T-helper 2 cell (primary cell): ENCODE data around the gene EXOC4.

Experiments used
- DNase-seq, 5 experiments: peaks; one replicate each; pipeline versions ENCODE4 v3.0.0 to v3.0.0-alpha.2; 2012 to 2022

Gene EXOC4

GRCh38 chr7:133576612-133577168 lies 323.8 kb downstream of the EXOC4 start:
- no peak for DNase-seq

GRCh38 chr7:133582766-133583523 lies 330.1 kb downstream of the EXOC4 start:
- no peak for DNase-seq

GRCh38 chr7:133583545-133584171 lies 330.8 kb downstream of the EXOC4 start:
- DNase-seq: peak in 1 of 5 experiments; percentile 7

- no peak for DNase-seq
These were observed 332.2 kb downstream of the EXOC4 start for GRCh38 chr7:133584956-133585668.

GRCh38 chr7:133586253-133586652 lies 333.4 kb downstream of the EXOC4 start:
- no peak for DNase-seq

GRCh38 chr7:133587903-133588302 lies 335.0 kb downstream of the EXOC4 start:
- DNase-seq: no peak

GRCh38 chr7:133590795-133591194 lies 337.9 kb downstream of the EXOC4 start:
- DNase-seq: no peak

GRCh38 chr7:133591704-133592340 lies 338.9 kb downstream of the EXOC4 start:
- no peak for DNase-seq

- DNase-seq: no peak
These were observed 340.7 kb downstream of the EXOC4 start for GRCh38 chr7:133593561-133593960.

GRCh38 chr7:133601617-133602016 lies 348.7 kb downstream of the EXOC4 start:
- peak in 1 of 5 experiments; percentile 9 for DNase-seq

GRCh38 chr7:133602291-133602690 lies 349.4 kb downstream of the EXOC4 start:
- no peak for DNase-seq

GRCh38 chr7:133606991-133607390 lies 354.1 kb downstream of the EXOC4 start:
- no peak for DNase-seq

- DNase-seq: no peak
These were observed 356.9 kb downstream of the EXOC4 start for GRCh38 chr7:133609806-133610205.

- no peak for DNase-seq
These were observed 359.1 kb downstream of the EXOC4 start for GRCh38 chr7:133611955-133612354.

GRCh38 chr7:133613250-133613790 lies 360.4 kb downstream of the EXOC4 start:
- no peak for DNase-seq

- DNase-seq: no peak
These were observed 361.4 kb downstream of the EXOC4 start for GRCh38 chr7:133614251-133614650.

GRCh38 chr7:133618970-133619369 lies 366.1 kb downstream of the EXOC4 start:
- no peak for DNase-seq

GRCh38 chr7:133619491-133619890 lies 366.6 kb downstream of the EXOC4 start:
- DNase-seq: no peak

GRCh38 chr7:133623721-133624120 lies 370.8 kb downstream of the EXOC4 start:
- DNase-seq: no peak

- DNase-seq: no peak
These were observed 372.2 kb downstream of the EXOC4 start for GRCh38 chr7:133625046-133625445.

GRCh38 chr7:133629701-133630100 lies 376.8 kb downstream of the EXOC4 start:
- DNase-seq: no peak

GRCh38 chr7:133633055-133633454 lies 380.2 kb downstream of the EXOC4 start:
- no peak for DNase-seq

GRCh38 chr7:133635541-133635940 lies 382.7 kb downstream of the EXOC4 start:
- no peak for DNase-seq
